HUES64 (cell line): ENCODE data around the gene AGPAT4.
"Not testable (repeated sequence)": the region's sequence is repeated elsewhere in the genome, so short reads cannot be mapped to it uniquely, and the experiment has no call there.

Experiments used
- H3K27ac ChIP-seq: 2 replicates; pipeline ENCODE4 v1.7.0; 2013; ENCODE audit warnings: low read depth, low read length, inconsistent platforms
- H3K27me3 ChIP-seq: 2 replicates; pipeline ENCODE4 v1.6.1; 2013; ENCODE audit warnings: mild to moderate bottlenecking, low read length; ENCODE audit not compliant: insufficient read depth
- H3K36me3 ChIP-seq: 2 replicates; pipeline ENCODE4 v1.6.1; 2013; ENCODE audit warnings: mild to moderate bottlenecking, low read length; ENCODE audit not compliant: insufficient read depth
- H3K4me1 ChIP-seq: 2 replicates; pipeline ENCODE4 v1.6.1; 2013; ENCODE audit warnings: mild to moderate bottlenecking, low read length, moderate library complexity; ENCODE audit not compliant: insufficient read depth
- H3K4me3 ChIP-seq: 2 replicates; pipeline ENCODE4 v1.5.1; 2013; ENCODE audit warnings: mild to moderate bottlenecking, low read length, moderate library complexity
- H3K9ac ChIP-seq: 2 replicates; pipeline ENCODE4 v1.6.1; 2013; ENCODE audit warnings: mild to moderate bottlenecking, low read depth, low read length
- H3K9me3 ChIP-seq: 2 replicates; pipeline ENCODE4 v1.6.1; 2013; ENCODE audit warnings: low read depth, low read length; ENCODE audit not compliant: insufficient read depth
- WGBS: fragments of 150-250, 120-280 bp; methylation state at CpG from one replicate; pipeline ENCODE4 v1.1.7; 2013; ENCODE audit warnings: missing lambda C conversion rate; 5-methylcytosine and 5-hydroxymethylcytosine counted together

The AGPAT4 gene

GRCh38 chr6:161226009-161226964 lies 47.6 kb downstream of the AGPAT4 start:
- Histone ChIP-seq H3K36me3 (peaks cover 29% of the 10 kb centered on the region), H3K27ac (no peak overlapping the region), H3K4me3 (no peak overlapping the region), H3K9me3 (no peaks in the 10 kb centered on the region), H3K4me1 (peaks cover 15% of the 10 kb centered on the region), H3K9ac (no peak overlapping the region), H3K27me3 (no peaks in the 10 kb centered on the region)
- 93% methylated on average over 8 of the region's 8 CpGs for whole genome bisulfite sequencing

GRCh38 chr6:161225681-161226008 lies 48.2 kb downstream of the AGPAT4 start:
- no peak overlapping the region for H3K4me3 ChIP-seq
- peaks cover 15% of the 10 kb centered on the region for H3K4me1 ChIP-seq
- no peaks in the 10 kb centered on the region for H3K9me3 ChIP-seq
- no peaks in the 10 kb centered on the region for H3K27me3 ChIP-seq
- H3K27ac ChIP-seq: no peak overlapping the region
- no peak overlapping the region for H3K9ac ChIP-seq
- 93% methylated on average over 8 of the region's 8 CpGs for WGBS
- H3K36me3 ChIP-seq: peaks cover 26% of the 10 kb centered on the region

- H3K4me1 ChIP-seq: peaks cover 15% of the 10 kb centered on the region
- 96% methylated on average over 15 of the region's 16 CpGs for WGBS
- H3K4me3 ChIP-seq, H3K27ac ChIP-seq, H3K9ac ChIP-seq, H3K9me3 ChIP-seq, H3K27me3 ChIP-seq: not testable (repeated sequence)
- peaks cover 22% of the 10 kb centered on the region for H3K36me3 ChIP-seq
These were observed 48.7 kb downstream of the AGPAT4 start for GRCh38 chr6:161224951-161225680.

DNA sequence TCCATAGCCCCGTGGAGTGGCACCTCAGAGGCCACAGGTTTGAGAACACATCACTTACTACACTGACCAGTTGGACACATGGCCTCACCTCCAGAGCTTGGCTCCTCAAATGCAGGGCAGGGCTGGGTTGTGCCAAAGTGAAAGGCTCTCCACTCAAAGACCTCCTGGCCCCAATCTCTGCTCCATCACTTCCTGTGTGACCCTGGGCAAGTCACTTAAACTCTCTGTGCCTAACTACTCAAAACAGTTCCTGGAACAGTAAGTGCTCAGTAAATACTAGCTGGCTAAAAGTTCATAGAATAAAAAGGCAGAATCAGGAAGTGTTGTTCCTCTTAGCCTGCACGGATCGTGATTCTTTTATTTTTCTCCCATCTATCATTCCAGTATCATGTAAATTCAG lies 50.2 kb downstream of the AGPAT4 start:
- Histone ChIP-seq H3K36me3 (peaks cover 22% of the 10 kb centered on the region), H3K4me3 (no peak overlapping the region), H3K27me3 (no peaks in the 10 kb centered on the region), H3K9me3 (no peaks in the 10 kb centered on the region), H3K9ac (no peak overlapping the region), H3K4me1 (peaks cover 2% of the 10 kb centered on the region; the same call in 1 of the 2 replicates), H3K27ac (no peak overlapping the region)
- 96% methylated on average over 3 of the region's 3 CpGs for WGBS

DNA sequence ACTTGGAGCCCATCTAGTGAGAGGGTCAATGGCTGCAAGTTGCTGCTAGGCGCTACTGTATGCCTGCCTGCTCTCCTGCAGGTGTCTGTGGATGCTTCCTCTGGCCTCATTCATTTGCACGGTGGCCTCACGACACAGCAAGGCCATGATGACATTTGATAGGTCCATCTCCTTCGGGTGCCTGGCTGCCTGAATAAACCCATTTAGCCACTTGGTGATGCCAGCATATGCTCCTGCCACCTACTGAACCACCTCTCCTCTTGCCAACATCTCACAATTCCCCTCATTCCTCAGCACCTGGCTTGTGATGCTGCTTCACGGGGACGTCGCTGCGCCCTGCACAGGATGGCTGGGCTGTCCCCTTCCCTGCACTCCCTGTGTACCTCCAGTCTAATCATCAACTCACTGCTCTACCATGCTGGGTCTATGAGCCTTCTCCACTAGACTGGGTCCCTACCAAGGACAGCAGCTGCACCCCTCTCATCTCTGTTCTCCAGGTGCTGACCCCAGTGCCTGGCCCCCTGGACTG lies 51.1 kb downstream of the AGPAT4 start:
- no peak overlapping the region for H3K4me3 ChIP-seq
- H3K27ac ChIP-seq: no peak overlapping the region
- H3K27me3 ChIP-seq: no peaks in the 10 kb centered on the region
- H3K9ac ChIP-seq: no peak overlapping the region
- H3K9me3 ChIP-seq: no peaks in the 10 kb centered on the region
- H3K4me1 ChIP-seq: no peaks in the 10 kb centered on the region
- WGBS: 95% methylated on average over 8 of the region's 8 CpGs
- H3K36me3 ChIP-seq: peaks cover 24% of the 10 kb centered on the region

DNA sequence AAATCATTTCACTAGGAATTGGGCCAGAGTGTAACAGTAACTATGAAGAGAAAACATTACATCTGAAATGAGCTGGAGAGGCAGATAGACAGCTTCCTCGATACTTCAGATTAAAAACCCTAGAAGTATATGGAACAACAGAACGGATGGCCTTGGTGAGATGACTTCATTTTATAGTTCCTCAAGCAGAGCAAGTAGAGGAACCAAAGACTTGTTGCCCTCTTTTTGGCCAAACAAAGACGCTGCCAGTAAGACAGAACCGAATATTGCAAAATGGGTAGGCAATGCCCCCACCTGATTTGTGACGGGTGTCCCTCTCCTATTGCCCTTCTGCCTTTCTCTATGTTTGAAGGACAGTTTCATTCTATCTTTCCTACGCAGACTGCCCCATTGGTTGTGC lies 53.5 kb downstream of the AGPAT4 start:
- 89% methylated on average over 6 of the region's 6 CpGs for WGBS
- H3K36me3 ChIP-seq: peaks cover 32% of the 10 kb centered on the region
- H3K4me3 ChIP-seq: no peak overlapping the region
- peaks cover 10% of the 10 kb centered on the region; the same call in 1 of the 2 replicates for H3K9me3 ChIP-seq
- H3K4me1 ChIP-seq: no peaks in the 10 kb centered on the region
- no peaks in the 10 kb centered on the region for H3K27me3 ChIP-seq
- H3K9ac ChIP-seq: no peak overlapping the region
- H3K27ac ChIP-seq: no peak overlapping the region

DNA sequence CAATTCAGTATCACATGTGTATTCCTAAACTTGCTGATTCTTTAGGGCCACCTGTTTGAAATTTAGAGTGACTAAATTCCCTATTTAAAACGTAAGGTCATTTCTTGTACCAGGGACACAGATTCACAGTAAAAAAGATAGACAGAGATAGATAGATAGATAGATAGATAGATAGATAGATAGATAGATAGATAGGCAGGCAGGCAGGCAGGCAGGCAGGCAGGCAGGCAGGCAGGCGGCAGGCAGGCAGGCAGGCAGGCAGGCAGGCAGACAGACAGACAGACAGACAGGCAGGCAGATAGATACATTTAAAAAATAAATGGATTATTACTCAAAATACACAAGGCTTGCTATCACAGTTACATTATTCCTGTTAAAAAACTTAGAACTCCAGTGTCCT lies 54.2 kb downstream of the AGPAT4 start:
- Histone ChIP-seq H3K36me3 (peaks cover 36% of the 10 kb centered on the region), H3K27me3 (no peaks in the 10 kb centered on the region), H3K9ac (no peak overlapping the region), H3K27ac (no peak overlapping the region), H3K4me1 (no peaks in the 10 kb centered on the region), H3K9me3 (peaks cover 14% of the 10 kb centered on the region; the same call in 1 of the 2 replicates), H3K4me3 (no peak overlapping the region)
- 90% methylated on average over 2 of the region's 2 CpGs for WGBS

DNA sequence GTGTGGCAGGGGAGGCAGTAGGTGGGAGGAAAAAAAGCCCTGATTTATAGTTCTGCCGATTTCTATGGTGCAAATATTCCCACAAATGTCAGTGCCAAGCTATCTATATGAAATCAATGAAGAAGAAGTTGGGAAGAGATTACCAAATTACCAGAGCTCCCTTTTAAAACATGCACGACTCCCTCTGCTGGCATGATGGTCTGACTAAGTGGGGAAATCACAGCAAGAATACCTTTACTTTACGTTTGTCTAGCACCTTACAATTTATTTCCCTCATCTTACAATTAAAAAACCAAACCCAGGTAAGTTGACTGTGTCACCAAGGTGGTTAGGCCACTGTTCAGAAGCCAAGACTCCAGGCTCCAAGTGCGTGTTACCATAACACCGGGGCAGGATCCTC lies 55.6 kb downstream of the AGPAT4 start:
- Histone ChIP-seq H3K4me1 (no peaks in the 10 kb centered on the region), H3K9me3 (peaks cover 25% of the 10 kb centered on the region; the same call in 1 of the 2 replicates), H3K4me3 (no peak overlapping the region), H3K27ac (no peak overlapping the region), H3K36me3 (peaks cover 41% of the 10 kb centered on the region), H3K27me3 (no peaks in the 10 kb centered on the region), H3K9ac (no peak overlapping the region)
- WGBS: 88% methylated on average over 5 of the region's 5 CpGs

DNA sequence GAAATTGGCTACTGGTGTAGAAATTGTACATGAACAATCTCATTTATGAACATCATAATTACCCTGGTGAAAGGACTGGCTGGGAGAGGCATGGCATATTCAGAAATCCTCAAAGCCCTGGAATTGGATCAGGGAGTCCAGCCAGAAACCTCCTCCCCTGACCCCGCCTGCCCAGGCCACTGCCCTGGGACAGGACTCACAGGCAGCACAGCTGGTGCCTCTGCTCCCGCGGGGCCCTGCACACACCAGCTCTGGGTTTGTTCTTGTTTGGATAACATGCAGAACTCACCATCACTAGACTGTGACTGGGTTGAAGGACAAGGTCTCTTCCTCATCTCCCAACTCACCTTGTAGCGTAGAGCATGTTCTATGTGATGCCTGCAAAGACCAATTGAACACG lies 56.2 kb downstream of the AGPAT4 start:
- H3K27me3 ChIP-seq: no peaks in the 10 kb centered on the region
- no peaks in the 10 kb centered on the region for H3K4me1 ChIP-seq
- peaks cover 42% of the 10 kb centered on the region for H3K36me3 ChIP-seq
- no peak overlapping the region for H3K4me3 ChIP-seq
- no peak overlapping the region for H3K27ac ChIP-seq
- H3K9ac ChIP-seq: no peak overlapping the region
- H3K9me3 ChIP-seq: peaks cover 29% of the 10 kb centered on the region
- WGBS: 97% methylated on average over 5 of the region's 5 CpGs

GRCh38 chr6:161216616-161217205 lies 57.1 kb downstream of the AGPAT4 start:
- 96% methylated on average over 20 of the region's 20 CpGs for WGBS

More at GRCh38 chr6:161216616-161217205, 57.1 kb downstream of the AGPAT4 start:
- Histone ChIP-seq H3K27me3 (no peaks in the 10 kb centered on the region), H3K9ac (no peak overlapping the region), H3K36me3 (peaks cover 52% of the 10 kb centered on the region), H3K27ac (no peak overlapping the region), H3K9me3 (peaks cover 38% of the 10 kb centered on the region), H3K4me3 (no peak overlapping the region), H3K4me1 (no peaks in the 10 kb centered on the region)
